K562 (cell line): ENCODE measurements around the gene SDHAF4. TPM values are rescaled to one million over a fixed set of nuclear protein-coding genes. Genes with fewer than 3 reads are reported as not detected.
A peak's percentile ranks its signal among the peaks of the same experiment; 100 is the strongest.

Source experiments
- BRD9 ChIP-seq: fragments of 450-650 bp; IDR thresholded peaks from 2 replicates; pipeline ENCODE4 v1.6.1; 2018; ENCODE audit warnings: low read depth; ENCODE audit not compliant: partially characterized antibody
- CBFA2T3 ChIP-seq: fragments of 450-650 bp; IDR thresholded peaks from 2 replicates; pipeline ENCODE4 v1.6.1; 2017
- CBX8 ChIP-seq: fragments of 200-600 bp; sonication (generic); IDR thresholded peaks from 2 replicates; pipeline ENCODE4 v1.6.1; 2012; ENCODE audit warnings: borderline replicate concordance, mixed run types, low read depth, mild to moderate bottlenecking, moderate library complexity, mixed read lengths, low read length, control low read depth, inconsistent platforms; ENCODE audit not compliant: poor library complexity, severe bottlenecking; ENCODE audit errors: extremely low read depth
- DACH1 ChIP-seq: fragments of 450-650 bp; IDR thresholded peaks from 2 replicates; pipeline ENCODE4 v1.6.1; 2018; ENCODE audit not compliant: partially characterized antibody
- GTF2A2 ChIP-seq: IDR thresholded peaks from 2 replicates; pipeline ENCODE4 v1.6.1; 2016; ENCODE audit warnings: mild to moderate bottlenecking, missing genetic modification characterization, missing compliant biosample characterization
- GTF2E2 ChIP-seq: fragments of 200-800 bp; sonication (Bioruptor generic); IDR thresholded peaks from 2 replicates; pipeline ENCODE4 v1.6.1; 2016; ENCODE audit warnings: missing genetic modification characterization, missing compliant biosample characterization
- HDGF ChIP-seq: fragments of 450-650 bp; IDR thresholded peaks from 2 replicates; pipeline ENCODE4 v1.6.1; 2016
- HMG20B ChIP-seq: fragments of 250-450 bp; sonication (Bioruptor Pico); IDR thresholded peaks from 2 replicates; pipeline ENCODE4 v1.5.0; 2021; ENCODE audit warnings: mild to moderate bottlenecking
- KDM4B ChIP-seq, 2 experiments: fragments of 450-650 bp in 1 of 2; sonication (generic) in 1 of 2; IDR thresholded peaks; 2 replicates each; pipeline ENCODE4 v1.6.1; 2016 to 2017; ENCODE audit warnings: borderline replicate concordance in 2 of 2, antibody characterized with exemption in 1 of 2, low read depth in 1 of 2, mild to moderate bottlenecking in 1 of 2
- PHF20 ChIP-seq: fragments of 450-650 bp; IDR thresholded peaks from 2 replicates; pipeline ENCODE4 v1.6.1; 2018; ENCODE audit not compliant: partially characterized antibody
- PHF8 ChIP-seq: fragments of 200-600 bp; sonication (generic); IDR thresholded peaks from 2 replicates; pipeline ENCODE4 v1.6.1; 2012; ENCODE audit warnings: mixed run types, mild to moderate bottlenecking, inconsistent platforms, low read length, moderate library complexity, borderline replicate concordance
- RBM14 ChIP-seq: fragments of 200-400 bp; formaldehyde crosslinking; IDR thresholded peaks from 2 replicates; pipeline ENCODE4 v1.6.1; 2018; ENCODE audit warnings: low read depth, mild to moderate bottlenecking, low read length, moderate library complexity, borderline replicate concordance; ENCODE audit not compliant: insufficient read depth
- TGIF2 ChIP-seq: sonication (generic); formaldehyde crosslinking; IDR thresholded peaks from 2 replicates; pipeline ENCODE4 v1.8.1; 2022; ENCODE audit warnings: mild to moderate bottlenecking, missing genetic modification reagents, moderate library complexity
- ZBTB1 ChIP-seq: sonication (generic); formaldehyde crosslinking; IDR thresholded peaks from 2 replicates; pipeline ENCODE4 v1.8.1; 2023; ENCODE audit warnings: missing genetic modification reagents, low read depth, mild to moderate bottlenecking, borderline replicate concordance
- ZNF133 ChIP-seq: fragments of 250-450 bp; sonication (Bioruptor Pico); IDR thresholded peaks from 2 replicates; pipeline ENCODE4 v1.4.0; 2020; ENCODE audit warnings: mild to moderate bottlenecking
- ZNF197 ChIP-seq: fragments of 200-800 bp; sonication (Bioruptor generic); IDR thresholded peaks from 2 replicates; pipeline ENCODE4 v1.6.1; 2016; ENCODE audit warnings: low read depth, missing genetic modification characterization, missing compliant biosample characterization
- ZNF3 ChIP-seq: fragments of 250-450 bp; sonication (Bioruptor Pico); IDR thresholded peaks from 2 replicates; pipeline ENCODE4 v1.5.0; 2021; ENCODE audit warnings: mild to moderate bottlenecking, moderate library complexity
- ZNF324 ChIP-seq: fragments of 250-450 bp; sonication (Bioruptor Pico); IDR thresholded peaks from 2 replicates; pipeline ENCODE4 v1.4.0; 2020; ENCODE audit warnings: mild to moderate bottlenecking
- ZSCAN29 ChIP-seq: fragments of 450-650 bp; IDR thresholded peaks from 2 replicates; pipeline ENCODE4 v1.6.1; 2017
- polyA plus RNA-seq, 8 experiments: library from polyadenylated mRNA; depleted of rRNA in 4 of 8; stranded (reverse) in 5 of 8; unstranded in 3 of 8; fragments of >200 nt; fragmentation: Nextera tagmentation in 2 of 8; fragmentation: Illumina TruSeq in 1 of 8; extraction: Ambion mirVana in 2 of 8; extraction: Trizol in 1 of 8; gene quantifications; 2 replicates each; pipeline versions ENCODE4 v1.2.1 to v1.2.3, GENCODE V29; 2011 to 2014; ENCODE audit warnings: inconsistent platforms in 1 of 8, missing spikeins in 1 of 8
- total RNA-seq, 7 experiments: library from RNA; depleted of rRNA in 6 of 7; stranded (reverse); fragments of >200 nt in 6 of 7; fragmentation: Illumina TruSeq in 2 of 7; extraction: Trizol in 2 of 7; gene quantifications; 2 replicates each; pipeline versions ENCODE4 v1.2.1 to v1.2.3, GENCODE V29; 2011 to 2021; ENCODE audit warnings: low replicate concordance in 1 of 7
- TF ChIP-seq, protein P1 (sequence below): fragments of 250-450 bp; sonication (Bioruptor Pico); IDR thresholded peaks from 2 replicates; pipeline ENCODE4 v1.5.0; 2021; ENCODE audit warnings: mild to moderate bottlenecking, moderate library complexity
- TF ChIP-seq, protein P2 (sequence below): fragments of 250-450 bp; sonication (Bioruptor Pico); IDR thresholded peaks from 2 replicates; pipeline ENCODE4 v1.8.0; 2022; ENCODE audit warnings: moderate library complexity, mild to moderate bottlenecking, inconsistent platforms
- TF ChIP-seq, protein P3 (sequence below): sonication (generic); formaldehyde crosslinking; IDR thresholded peaks from 2 replicates; pipeline ENCODE4 v1.8.0; 2022; ENCODE audit warnings: missing genetic modification reagents, mild to moderate bottlenecking, borderline replicate concordance

SDHAF4 gene
- total and polyA plus RNA-seq, 9 of the 15 experiments (the other 6 are each of a cell fraction or from before 2014, with no cell fraction given): 3.5 to 12.0 (median 6.2) TPM

DNA sequence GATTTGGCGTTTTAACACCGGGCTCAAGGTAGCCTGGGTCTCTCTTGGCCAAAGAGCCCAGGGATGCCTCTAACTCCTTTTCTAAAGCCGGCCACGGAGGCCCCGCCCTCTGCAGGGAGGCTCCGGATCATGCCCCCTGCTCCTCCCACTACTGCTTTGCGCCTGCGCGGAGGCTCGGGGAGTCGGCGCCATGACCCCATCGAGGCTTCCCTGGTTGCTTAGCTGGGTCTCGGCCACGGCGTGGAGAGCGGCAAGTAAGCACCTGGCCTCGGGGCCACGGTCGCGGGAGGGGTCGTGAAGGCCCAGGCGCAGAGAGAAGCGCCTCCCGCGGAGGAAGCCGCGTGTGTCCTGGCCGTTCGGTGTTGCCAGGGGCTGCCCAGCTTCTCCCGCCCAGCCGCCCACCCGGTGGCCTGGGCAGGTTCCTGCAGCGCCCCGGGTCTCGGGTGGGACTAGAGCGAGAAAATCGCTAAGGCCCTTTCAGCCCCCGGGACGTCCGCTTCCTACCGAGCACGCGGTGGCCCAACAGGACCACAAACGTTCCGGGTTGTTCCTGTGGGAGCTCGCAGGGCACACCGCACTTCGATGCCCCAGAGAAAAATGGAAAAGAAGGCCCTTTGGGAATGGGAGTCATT is at the start of gene SDHAF4 (continued):
- TF ChIP-seq, protein P1, sequence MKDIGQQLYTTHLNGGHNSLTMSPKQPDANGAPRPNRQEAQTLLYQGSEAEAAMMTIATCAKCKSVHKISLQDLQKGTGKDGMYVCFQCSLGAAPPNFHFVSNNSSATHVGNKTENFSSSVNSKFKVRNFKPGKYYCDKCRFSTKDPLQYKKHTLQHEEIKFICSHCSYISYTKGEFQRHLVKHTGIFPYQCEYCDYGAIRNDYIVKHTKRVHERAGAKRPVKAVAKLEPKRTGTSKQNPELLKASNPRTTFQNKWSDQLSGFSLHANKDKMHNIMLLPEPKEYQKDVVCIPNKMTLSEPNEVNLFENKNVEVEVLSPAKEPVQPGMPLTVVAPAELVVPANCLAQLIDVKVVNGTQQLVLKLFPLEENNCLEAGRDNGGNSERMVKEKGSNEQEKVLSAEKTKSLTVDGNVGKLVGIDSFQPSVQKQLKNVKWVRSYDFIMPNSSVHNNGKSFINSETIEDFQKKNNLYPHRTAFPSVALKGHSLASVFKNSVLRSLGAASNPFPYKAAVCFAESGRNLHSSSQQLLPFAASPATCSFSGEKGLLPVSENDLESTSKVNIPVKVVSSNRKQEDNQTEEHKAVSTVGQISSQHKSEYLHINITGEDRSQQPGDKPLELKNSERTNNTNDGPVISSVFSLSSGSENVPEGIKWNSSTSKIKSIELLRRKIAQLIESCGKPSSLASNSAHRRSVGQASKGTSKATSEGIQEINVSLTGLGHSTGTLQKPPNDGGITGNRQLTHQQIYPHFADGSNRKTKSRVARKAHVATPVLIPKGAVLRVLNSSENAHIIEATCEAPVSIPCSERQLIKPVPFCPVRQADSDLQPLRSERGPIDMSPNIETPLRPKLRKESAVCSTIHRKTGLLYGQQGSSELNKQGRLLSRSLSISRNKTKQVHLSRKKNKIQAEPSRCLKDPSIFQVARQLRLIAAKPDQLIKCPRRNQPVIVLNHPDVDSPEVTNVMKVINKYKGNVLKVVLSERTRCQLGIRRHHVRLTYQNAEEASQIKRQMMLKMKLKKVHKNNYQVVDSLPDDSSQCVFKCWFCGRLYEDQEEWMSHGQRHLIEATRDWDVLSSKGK (CRISPR knock-in tag): no peak
- TF ChIP-seq, protein P2, sequence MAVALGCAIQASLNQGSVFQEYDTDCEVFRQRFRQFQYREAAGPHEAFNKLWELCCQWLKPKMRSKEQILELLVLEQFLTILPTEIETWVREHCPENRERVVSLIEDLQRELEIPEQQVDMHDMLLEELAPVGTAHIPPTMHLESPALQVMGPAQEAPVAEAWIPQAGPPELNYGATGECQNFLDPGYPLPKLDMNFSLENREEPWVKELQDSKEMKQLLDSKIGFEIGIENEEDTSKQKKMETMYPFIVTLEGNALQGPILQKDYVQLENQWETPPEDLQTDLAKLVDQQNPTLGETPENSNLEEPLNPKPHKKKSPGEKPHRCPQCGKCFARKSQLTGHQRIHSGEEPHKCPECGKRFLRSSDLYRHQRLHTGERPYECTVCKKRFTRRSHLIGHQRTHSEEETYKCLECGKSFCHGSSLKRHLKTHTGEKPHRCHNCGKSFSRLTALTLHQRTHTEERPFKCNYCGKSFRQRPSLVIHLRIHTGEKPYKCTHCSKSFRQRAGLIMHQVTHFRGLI (CRISPR knock-in tag): no peak
- no peak for TF ChIP-seq GTF2A2 (tag)
- no peak for TF ChIP-seq CBFA2T3
- TF ChIP-seq HDGF: no peak
- TF ChIP-seq ZNF3: no peak
- TF ChIP-seq ZNF197 (CRISPR knock-in tag): no peak
- no peak for TF ChIP-seq KDM4B (IDR thresholded peaks at IDR 0.05; ENCODE audit: borderline replicate concordance in 2 of 2, low read depth in 1 of 2)
- TF ChIP-seq ZBTB1 (CRISPR knock-in tag): no peak
- no peak for TF ChIP-seq ZSCAN29
- TF ChIP-seq PHF8: peak; percentile 99
- TF ChIP-seq CBX8: no peak
- TF ChIP-seq HMG20B (CRISPR knock-in tag): no peak
- TF ChIP-seq, protein P3, sequence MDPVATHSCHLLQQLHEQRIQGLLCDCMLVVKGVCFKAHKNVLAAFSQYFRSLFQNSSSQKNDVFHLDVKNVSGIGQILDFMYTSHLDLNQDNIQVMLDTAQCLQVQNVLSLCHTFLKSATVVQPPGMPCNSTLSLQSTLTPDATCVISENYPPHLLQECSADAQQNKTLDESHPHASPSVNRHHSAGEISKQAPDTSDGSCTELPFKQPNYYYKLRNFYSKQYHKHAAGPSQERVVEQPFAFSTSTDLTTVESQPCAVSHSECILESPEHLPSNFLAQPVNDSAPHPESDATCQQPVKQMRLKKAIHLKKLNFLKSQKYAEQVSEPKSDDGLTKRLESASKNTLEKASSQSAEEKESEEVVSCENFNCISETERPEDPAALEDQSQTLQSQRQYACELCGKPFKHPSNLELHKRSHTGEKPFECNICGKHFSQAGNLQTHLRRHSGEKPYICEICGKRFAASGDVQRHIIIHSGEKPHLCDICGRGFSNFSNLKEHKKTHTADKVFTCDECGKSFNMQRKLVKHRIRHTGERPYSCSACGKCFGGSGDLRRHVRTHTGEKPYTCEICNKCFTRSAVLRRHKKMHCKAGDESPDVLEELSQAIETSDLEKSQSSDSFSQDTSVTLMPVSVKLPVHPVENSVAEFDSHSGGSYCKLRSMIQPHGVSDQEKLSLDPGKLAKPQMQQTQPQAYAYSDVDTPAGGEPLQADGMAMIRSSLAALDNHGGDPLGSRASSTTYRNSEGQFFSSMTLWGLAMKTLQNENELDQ: peak; percentile 81; the same call in 1 of the 2 replicates
- TF ChIP-seq ZNF133 (CRISPR knock-in tag): no peak
- TF ChIP-seq DACH1: no peak
- TF ChIP-seq ZNF324 (CRISPR knock-in tag): no peak
- peak; percentile 76 for TF ChIP-seq PHF20
- no peak for TF ChIP-seq TGIF2 (CRISPR knock-in tag)
- no peak for TF ChIP-seq GTF2E2 (tag)
- no peak for TF ChIP-seq RBM14
- TF ChIP-seq BRD9: no peak
